Caco-2 (cell line): ENCODE results near the gene MUC22. TPM values are rescaled to one million over a fixed set of nuclear protein-coding genes. Genes with fewer than 3 reads are reported as not detected.

Experiments
- BruUV-seq: library from RNA; stranded (reverse); fragments of 400-500 nt; replicated peaks from 2 replicates; lab custom pipeline; 2021; lab: Mats Ljungman, UMichigan
- CTCF ChIA-PET: fragments of 300-600 bp; sonication (Branson Sonifier 250); formaldehyde crosslinking; loops from one replicate; lab custom pipeline; 2022; ENCODE audit warnings: antibody characterized with exemption; lab: Charles Lee
- POLR2A ChIA-PET: fragments of 300-600 bp; sonication (Branson Sonifier 250); formaldehyde crosslinking; loops from one replicate; lab custom pipeline; 2022; ENCODE audit warnings: antibody characterized with exemption; lab: Charles Lee
- DNase-seq, 2 experiments: peaks; one replicate each; pipeline versions ENCODE4 v3.0.0 to v3.0.0-alpha.2; 2020 to 2022
- H3K27me3 ChIP-seq: replicated peaks from 2 replicates; pipeline ENCODE4 v1.6.0; 2011; ENCODE audit warnings: low read length; ENCODE audit not compliant: control insufficient read depth, insufficient read depth
- H3K36me3 ChIP-seq: 2 replicates; pipeline ENCODE4 v1.5.1; 2011; ENCODE audit warnings: low read length; ENCODE audit not compliant: control insufficient read depth, insufficient read depth
- H3K4me1 ChIP-seq: fragments of 250-450 bp; sonication (Bioruptor Pico); 2 replicates; pipeline ENCODE4 v1.5.1; 2020; ENCODE audit warnings: mild to moderate bottlenecking
- H3K4me3 ChIP-seq: 2 replicates; pipeline ENCODE4 v1.5.1; 2011; ENCODE audit warnings: low read depth, mild to moderate bottlenecking, control low read depth, low read length
- H3K9me3 ChIP-seq: fragments of 250-450 bp; sonication (Bioruptor Pico); 2 replicates; pipeline ENCODE4 v1.5.1; 2020; ENCODE audit warnings: mild to moderate bottlenecking, moderate library complexity
- H3K27ac Mint-ChIP-seq: one replicate; pipeline ENCODE4 v1.8.0; 2022; ENCODE audit warnings: mixed read lengths; ENCODE audit not compliant: unreplicated experiment
- H3K27me3 Mint-ChIP-seq: one replicate; pipeline ENCODE4 v1.8.0; 2022; ENCODE audit warnings: mixed read lengths; ENCODE audit not compliant: insufficient read depth, unreplicated experiment
- H3K36me3 Mint-ChIP-seq: one replicate; pipeline ENCODE4 v1.8.0; 2022; ENCODE audit warnings: mild to moderate bottlenecking, mixed read lengths; ENCODE audit not compliant: insufficient read depth, unreplicated experiment
- H3K4me1 Mint-ChIP-seq: one replicate; pipeline ENCODE4 v1.8.0; 2022; ENCODE audit warnings: low read depth, mixed read lengths; ENCODE audit not compliant: unreplicated experiment
- H3K4me3 Mint-ChIP-seq: one replicate; pipeline ENCODE4 v1.8.0; 2022; ENCODE audit warnings: mild to moderate bottlenecking, moderate library complexity, mixed read lengths; ENCODE audit not compliant: unreplicated experiment
- H3K9me3 Mint-ChIP-seq: one replicate; pipeline ENCODE4 v1.8.0; 2022; ENCODE audit warnings: mixed read lengths; ENCODE audit not compliant: unreplicated experiment
- CTCF ChIP-seq, 2 experiments: fragments of 200-600 bp in 1 of 2; IDR thresholded peaks; 1 replicate in 1 of 2; 2 replicates in 1 of 2; pipeline versions ENCODE4 v1.5.1 to v1.8.0; 2011 to 2022; ENCODE audit warnings: antibody characterized with exemption in 1 of 2, control low read depth in 1 of 2, inconsistent platforms in 1 of 2, low read depth in 1 of 2, low read length in 1 of 2, mild to moderate bottlenecking in 1 of 2, moderate library complexity in 1 of 2; ENCODE audit not compliant: insufficient read depth in 1 of 2, severe bottlenecking in 1 of 2, unreplicated experiment in 1 of 2
- intact Hi-C: fragments of 100-400 bp; cut with micrococcal nuclease; formaldehyde crosslinking; loops from one replicate; pipeline ENCODE4 v1.10.0; 2022; ENCODE audit not compliant: unreplicated experiment
- total RNA-seq: library from RNA; stranded (reverse); gene quantifications from 2 replicates; pipeline ENCODE4 v1.2.3, GENCODE V29; 2022

MUC22 gene
- total RNA-seq, 1 experiment from 2014 or later: not detected

DNA sequence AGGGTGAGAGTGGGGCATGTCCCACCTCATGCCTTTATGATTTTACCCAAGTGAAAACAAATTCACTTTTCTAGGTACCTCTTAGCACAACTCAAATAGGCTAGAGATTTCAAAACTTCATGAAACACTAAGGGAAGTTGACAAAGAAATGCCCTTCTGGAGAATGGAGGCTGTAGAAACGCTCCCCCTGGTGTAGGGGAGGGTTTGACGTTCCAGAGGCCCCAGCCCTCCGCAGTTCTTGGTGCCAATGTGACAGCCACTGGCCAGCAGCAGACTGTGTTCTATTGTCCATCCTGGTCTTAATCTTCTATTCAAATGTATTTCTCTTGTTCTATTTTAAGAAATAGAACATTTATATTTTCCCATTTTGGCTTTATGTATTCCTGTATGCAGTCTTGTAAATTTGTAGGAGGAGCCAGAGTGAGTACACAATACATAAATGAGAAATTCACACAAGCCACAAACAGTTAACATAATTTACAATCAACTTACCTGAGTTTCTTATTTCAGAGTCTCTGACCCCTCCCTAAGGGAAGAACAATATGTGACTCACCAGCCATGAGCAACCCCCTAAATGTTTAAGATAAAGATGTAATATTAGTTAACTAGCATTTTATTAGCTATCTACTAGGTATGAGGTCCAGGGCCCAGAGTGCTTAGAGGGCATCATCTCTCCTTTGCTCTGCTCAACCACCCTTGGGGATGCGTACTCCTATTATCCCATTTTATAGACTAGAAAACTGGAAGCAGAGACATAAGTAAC lies 35.6 kb upstream of the MUC22 start:
- Histone ChIP-seq H3K4me1 (no peaks in the 10 kb centered on the region), H3K4me3 (no peak overlapping the region), H3K36me3 (no peaks in the 10 kb centered on the region), H3K27me3 (no peaks in the 10 kb centered on the region), H3K9me3 (no peaks in the 10 kb centered on the region)
- Mint-ChIP-seq H3K9me3 (no peaks in the 10 kb centered on the region), H3K27ac (no peak overlapping the region), H3K4me3 (no peak overlapping the region), H3K36me3 (no peaks in the 10 kb centered on the region), H3K4me1 (no peaks in the 10 kb centered on the region), H3K27me3 (peaks cover 4% of the 10 kb centered on the region)
- BruUV-seq: no TSS peak
- ChIA-PET CTCF (no interaction called here), POLR2A (no interaction called here)
- peak in 1 of 2 experiments; percentile 18 for DNase-seq
- intact Hi-C loops: loop anchor here (2.0 kb wide), 1 partner anchor 60 kb away; the partner anchor contains the start of gene VARS2
- no peak for TF ChIP-seq CTCF (IDR thresholded peaks at IDR 0.05; ENCODE audit: insufficient read depth in 1 of 2, low read depth in 1 of 2, low read length in 1 of 2, severe bottlenecking in 1 of 2, unreplicated experiment in 1 of 2)

- intact Hi-C loops: no loop called here
- CTCF ChIA-PET: no interaction called here
- Histone ChIP-seq H3K36me3 (no peaks in the 10 kb centered on the region), H3K4me3 (no peak overlapping the region), H3K4me1 (peaks cover 6% of the 10 kb centered on the region; the same call in 1 of the 2 replicates), H3K9me3 (no peaks in the 10 kb centered on the region), H3K27me3 (no peaks in the 10 kb centered on the region)
- BruUV-seq: no TSS peak
- H3K4me3 Mint-ChIP-seq: no peak overlapping the region
- H3K4me1 Mint-ChIP-seq: peaks cover 7% of the 10 kb centered on the region
- H3K27ac Mint-ChIP-seq: no peak overlapping the region
- POLR2A ChIA-PET: no interaction called here
- peaks cover 4% of the 10 kb centered on the region for H3K27me3 Mint-ChIP-seq
- no peak for TF ChIP-seq CTCF (IDR thresholded peaks at IDR 0.05; ENCODE audit: insufficient read depth in 1 of 2, low read depth in 1 of 2, low read length in 1 of 2, severe bottlenecking in 1 of 2, unreplicated experiment in 1 of 2)
- no peak for DNase-seq
- H3K9me3 Mint-ChIP-seq: no peaks in the 10 kb centered on the region
- no peaks in the 10 kb centered on the region for H3K36me3 Mint-ChIP-seq
These were observed 31.1 kb upstream of the MUC22 start for GRCh38 chr6:30979141-30979540.

DNA sequence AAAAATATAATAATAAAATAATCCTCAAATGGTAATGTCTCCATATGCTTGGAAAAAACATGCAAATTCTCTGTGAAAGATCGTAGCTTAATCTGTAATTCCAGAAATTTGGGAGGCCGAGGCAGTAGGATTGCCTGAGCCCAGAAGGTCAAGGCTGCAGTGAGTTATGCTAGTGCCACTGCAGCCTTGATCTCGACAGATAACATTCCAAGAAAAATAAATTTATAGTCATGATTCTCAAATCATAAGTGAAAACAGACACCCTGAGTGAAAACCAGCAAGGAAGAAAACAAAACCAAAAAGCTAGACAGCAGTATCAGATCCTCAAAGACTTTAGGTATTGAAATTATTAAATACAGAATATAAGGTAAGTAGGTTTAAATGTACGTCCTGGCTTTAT lies 30.6 kb upstream of the MUC22 start:
- H3K9me3 ChIP-seq: no peaks in the 10 kb centered on the region
- ChIA-PET CTCF (no interaction called here), POLR2A (no interaction called here)
- H3K36me3 ChIP-seq: no peaks in the 10 kb centered on the region
- Mint-ChIP-seq H3K4me3 (no peak overlapping the region), H3K9me3 (no peaks in the 10 kb centered on the region), H3K36me3 (no peaks in the 10 kb centered on the region), H3K27ac (no peak overlapping the region), H3K27me3 (peaks cover 4% of the 10 kb centered on the region), H3K4me1 (peaks cover 7% of the 10 kb centered on the region)
- no peak overlapping the region for H3K4me3 ChIP-seq
- no peak for TF ChIP-seq CTCF (IDR thresholded peaks at IDR 0.05; ENCODE audit: insufficient read depth in 1 of 2, low read depth in 1 of 2, low read length in 1 of 2, severe bottlenecking in 1 of 2, unreplicated experiment in 1 of 2)
- no peaks in the 10 kb centered on the region for H3K27me3 ChIP-seq
- no peak for DNase-seq
- H3K4me1 ChIP-seq: peaks cover 6% of the 10 kb centered on the region; the same call in 1 of the 2 replicates
- intact Hi-C loops: no loop called here
- no TSS peak for BruUV-seq
